ENCODE measurements around the gene PODNL1. TPM values are rescaled to one million over a fixed set of nuclear protein-coding genes. Genes with fewer than 3 reads are reported as not detected.

PODNL1 gene, protein sequence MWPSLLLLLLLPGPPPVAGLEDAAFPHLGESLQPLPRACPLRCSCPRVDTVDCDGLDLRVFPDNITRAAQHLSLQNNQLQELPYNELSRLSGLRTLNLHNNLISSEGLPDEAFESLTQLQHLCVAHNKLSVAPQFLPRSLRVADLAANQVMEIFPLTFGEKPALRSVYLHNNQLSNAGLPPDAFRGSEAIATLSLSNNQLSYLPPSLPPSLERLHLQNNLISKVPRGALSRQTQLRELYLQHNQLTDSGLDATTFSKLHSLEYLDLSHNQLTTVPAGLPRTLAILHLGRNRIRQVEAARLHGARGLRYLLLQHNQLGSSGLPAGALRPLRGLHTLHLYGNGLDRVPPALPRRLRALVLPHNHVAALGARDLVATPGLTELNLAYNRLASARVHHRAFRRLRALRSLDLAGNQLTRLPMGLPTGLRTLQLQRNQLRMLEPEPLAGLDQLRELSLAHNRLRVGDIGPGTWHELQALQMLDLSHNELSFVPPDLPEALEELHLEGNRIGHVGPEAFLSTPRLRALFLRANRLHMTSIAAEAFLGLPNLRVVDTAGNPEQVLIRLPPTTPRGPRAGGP
- 7.9 TPM for total RNA-seq

DNA sequence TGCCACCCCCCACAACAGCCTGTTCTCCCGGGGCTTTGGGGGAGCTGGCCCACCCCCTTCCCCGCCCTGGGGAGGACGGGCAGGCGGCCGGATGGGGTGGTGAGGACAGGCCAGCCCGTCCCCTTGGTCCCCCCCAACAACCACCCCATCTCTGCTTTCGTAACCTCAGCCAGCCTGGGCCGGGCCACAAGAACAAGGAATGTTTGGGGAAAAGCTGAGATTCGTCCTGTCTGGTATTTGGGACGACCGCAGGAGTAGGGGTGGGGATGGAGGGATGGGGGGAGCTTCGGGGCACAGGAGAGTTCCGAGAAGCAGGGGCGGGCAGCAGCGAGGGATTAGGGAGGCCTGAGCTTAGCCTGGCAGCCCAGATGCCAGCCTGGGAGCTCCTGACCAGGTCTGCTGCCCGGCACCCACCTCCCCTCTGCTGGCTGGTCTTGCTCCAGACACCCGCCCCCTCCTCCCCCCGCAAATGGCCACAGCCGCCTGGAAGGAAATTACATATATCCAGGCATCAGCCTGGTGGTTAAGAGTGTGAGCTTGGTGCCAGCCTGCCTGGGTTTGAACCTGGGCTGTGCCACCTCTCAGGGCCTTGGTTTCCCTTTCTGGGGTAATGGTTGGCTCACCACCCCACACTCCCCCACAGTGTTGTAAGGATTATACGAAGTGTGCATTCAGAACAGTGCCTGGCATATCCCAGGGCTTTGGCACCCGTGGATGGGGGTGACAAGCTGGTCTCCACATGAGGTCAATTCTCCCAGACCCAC is at the start of gene PODNL1:
TSS of gene PODNL1 (minus strand) at position 117 of the 764 bp plus-strand sequence. CDS start 236 bp downstream, outside the sequence.
- no peak for DNase-seq (ENCODE audit: low spot score)

DNA sequence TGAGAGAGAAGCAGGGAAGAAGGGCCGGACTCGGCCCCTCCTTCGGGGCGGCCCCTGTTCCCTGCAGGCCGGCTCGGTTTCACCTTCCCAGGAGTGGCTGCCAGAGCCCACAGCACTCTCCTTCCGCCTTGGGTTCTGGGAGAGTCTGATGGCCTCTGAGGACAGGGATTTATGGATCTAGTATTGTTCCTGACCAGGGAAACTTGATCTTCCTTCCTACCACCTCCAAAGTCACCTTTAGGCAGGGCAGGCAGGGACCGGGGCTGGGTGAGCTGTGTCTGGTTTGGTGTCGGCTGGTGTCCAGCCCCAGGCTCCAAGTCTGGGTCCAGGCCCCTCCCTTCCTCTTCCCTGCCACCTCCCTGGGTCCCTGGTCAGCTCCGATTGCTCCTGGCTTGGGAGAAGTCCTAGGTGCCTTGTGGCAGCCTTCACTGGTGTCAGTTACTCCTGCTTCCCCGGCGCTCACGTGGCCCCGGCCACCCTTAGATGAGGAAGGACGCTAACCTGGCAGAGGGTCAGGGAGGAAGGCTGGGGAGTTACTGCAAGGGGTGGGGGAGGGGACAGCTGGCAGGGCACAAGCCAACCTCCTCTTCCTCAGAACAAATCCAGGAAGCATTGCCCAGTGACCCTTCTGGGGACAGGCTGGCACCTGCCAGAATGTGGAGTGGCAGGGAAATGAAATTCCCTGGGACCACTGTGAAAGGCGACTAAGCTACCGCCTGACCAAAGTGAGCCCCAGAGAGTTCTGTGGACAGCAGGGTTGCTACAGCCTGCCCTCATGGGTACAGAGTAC is 49.1 kb upstream of the PODNL1 start:
- DNase-seq (ENCODE audit: low spot score): no peak

DNA sequence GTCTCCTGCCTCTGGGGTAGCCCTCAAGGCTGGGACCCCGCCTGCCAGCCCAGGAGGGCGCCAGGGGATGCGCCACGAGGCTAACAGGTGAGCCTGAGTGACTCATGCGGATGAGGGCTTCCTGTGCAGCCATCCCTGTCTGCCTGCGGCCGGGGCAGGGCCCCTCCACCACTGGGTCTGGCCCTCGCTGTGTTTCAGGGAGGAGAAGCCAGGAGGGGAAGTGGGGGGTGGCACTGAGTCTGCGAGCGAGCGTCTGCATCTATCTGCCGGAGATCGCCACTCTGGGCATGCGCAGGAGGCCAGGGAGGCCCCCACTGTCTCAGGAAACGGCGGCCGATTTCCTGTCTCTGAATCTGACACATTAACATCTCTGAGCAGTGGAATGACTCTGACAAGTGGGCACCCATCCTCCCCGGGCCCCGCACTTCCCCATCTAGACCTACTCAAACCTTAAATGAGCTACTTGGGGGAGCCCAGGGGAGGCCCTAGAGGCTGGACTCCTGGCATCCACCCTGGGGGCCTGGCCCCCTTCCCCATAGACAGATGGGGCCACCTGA is 48.2 kb upstream of the PODNL1 start:
- DNase-seq (ENCODE audit: low spot score): peak; percentile 86

GRCh38 chr19:13985771-13986347 is 47.6 kb upstream of the PODNL1 start:
- no peak for DNase-seq (ENCODE audit: low spot score)

- DNase-seq (ENCODE audit: low spot score): no peak
Measured at GRCh38 chr19:13984875-13985741, 46.9 kb upstream of the PODNL1 start.

DNA sequence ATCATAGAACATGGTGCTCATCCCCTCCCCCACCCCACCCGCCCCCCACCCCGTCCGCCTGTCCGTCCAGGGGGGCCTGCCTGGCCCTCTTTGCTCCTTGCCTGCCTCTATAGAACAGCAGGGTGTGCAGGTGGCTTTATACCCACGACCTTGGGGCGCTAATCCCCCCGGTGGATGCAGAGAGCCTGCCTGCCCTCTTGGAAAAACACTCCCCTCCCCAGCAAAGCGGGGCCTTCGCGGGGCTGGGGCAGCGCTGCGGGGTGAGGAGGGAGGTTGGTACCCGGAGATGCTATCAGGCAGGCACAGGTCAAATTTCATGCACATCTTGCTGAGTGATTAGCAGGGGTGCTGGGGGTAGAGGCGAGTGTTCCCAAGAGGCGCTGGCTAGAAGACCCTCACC is 46.0 kb upstream of the PODNL1 start:
- DNase-seq (ENCODE audit: low spot score): no peak

DNA sequence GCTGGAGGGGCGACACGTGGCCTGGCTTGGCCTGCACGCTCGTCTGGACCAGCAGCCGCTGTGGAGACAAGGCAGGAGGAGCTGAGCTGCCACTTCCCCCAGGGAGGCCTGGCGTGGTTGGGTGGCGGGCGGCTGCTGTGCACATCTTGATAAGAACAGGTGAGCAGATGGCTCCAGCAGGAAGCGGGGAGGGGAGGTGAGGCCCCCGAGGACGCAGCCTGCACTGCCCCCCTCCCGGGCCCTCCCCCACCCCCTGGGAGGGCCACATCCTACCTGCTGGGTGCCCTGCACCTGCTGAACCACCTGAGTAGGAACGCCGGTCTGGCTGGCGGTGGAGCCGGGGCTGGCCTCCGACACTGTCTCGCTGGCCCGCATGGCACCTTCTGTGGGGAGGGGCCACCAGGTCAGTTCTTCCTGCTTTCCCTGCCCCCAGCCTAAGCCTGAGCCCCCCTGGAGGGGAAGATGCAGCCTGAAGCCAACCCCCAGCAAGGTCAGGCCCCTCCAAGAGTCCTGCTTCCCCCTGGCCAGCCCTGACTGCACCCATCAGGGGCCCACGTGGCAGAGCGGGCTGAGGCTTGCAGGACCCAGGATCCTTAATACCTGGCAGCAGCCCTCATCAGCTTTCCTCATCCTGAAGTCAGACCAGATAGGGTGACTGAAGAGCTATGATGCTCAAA is 45.1 kb upstream of the PODNL1 start:
- no peak for DNase-seq (ENCODE audit: low spot score)

- no peak for DNase-seq (ENCODE audit: low spot score)
Measured at GRCh38 chr19:13982773-13983172, 44.6 kb upstream of the PODNL1 start.

DNA sequence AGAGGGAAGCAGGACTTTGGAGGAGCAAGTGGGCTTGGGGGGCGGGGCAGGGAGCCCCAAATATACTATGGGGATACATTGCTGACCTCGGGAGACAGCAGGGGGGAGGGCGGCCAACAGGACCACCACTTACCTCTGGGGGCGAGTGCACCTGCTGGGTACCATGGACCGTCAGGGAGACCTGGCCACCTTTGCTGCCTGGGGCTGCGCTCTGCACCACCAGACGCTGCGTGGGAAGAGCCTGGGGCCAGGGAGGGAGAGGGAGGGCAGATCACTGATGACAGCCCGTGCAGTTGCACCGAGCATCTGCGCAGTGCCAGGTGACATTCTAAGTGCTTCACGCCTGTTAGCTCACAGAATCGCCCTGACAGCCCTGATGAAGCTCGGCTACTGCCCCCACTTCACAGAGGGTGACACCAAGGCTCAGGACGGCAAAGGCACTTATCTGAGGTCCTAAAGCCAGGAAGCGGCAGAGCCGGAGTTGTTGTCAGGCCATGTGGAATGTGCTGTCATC is 43.8 kb upstream of the PODNL1 start:
- no peak for DNase-seq (ENCODE audit: low spot score)

GRCh38 chr19:13981467-13981866 is 43.2 kb upstream of the PODNL1 start:
- no peak for DNase-seq (ENCODE audit: low spot score)

DNA sequence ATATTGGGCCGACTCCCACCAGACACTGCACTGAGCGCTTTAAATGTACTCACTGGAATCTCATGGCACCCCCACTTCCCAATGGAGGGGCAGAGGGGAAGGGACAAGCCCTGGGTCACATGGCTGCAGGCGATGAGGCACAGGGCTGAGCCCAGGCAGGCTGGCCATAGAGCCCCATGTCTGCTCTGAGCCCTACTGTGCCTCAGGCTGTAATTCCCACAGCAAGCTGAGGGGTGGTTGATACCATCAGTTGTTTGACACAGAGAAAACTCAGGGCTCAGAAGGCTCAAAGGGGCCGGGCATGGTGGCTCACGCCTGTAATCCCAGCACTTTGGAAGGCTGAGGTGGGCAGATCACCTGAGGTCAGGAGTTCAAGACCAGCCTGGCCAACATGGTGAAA is 42.8 kb upstream of the PODNL1 start:
- DNase-seq (ENCODE audit: low spot score): no peak

GRCh38 chr19:13980340-13980739 is 42.1 kb upstream of the PODNL1 start:
- DNase-seq (ENCODE audit: low spot score): no peak

GRCh38 chr19:13979686-13980085 is 41.5 kb upstream of the PODNL1 start:
- DNase-seq (ENCODE audit: low spot score): no peak

GRCh38 chr19:13979244-13979615 is 41.0 kb upstream of the PODNL1 start:
- no peak for DNase-seq (ENCODE audit: low spot score)

- peak; percentile 81 for DNase-seq (ENCODE audit: low spot score)
Measured at GRCh38 chr19:13978351-13979243, 40.4 kb upstream of the PODNL1 start.

GRCh38 chr19:13977803-13978202 is 39.6 kb upstream of the PODNL1 start:
- DNase-seq (ENCODE audit: low spot score): no peak

DNA sequence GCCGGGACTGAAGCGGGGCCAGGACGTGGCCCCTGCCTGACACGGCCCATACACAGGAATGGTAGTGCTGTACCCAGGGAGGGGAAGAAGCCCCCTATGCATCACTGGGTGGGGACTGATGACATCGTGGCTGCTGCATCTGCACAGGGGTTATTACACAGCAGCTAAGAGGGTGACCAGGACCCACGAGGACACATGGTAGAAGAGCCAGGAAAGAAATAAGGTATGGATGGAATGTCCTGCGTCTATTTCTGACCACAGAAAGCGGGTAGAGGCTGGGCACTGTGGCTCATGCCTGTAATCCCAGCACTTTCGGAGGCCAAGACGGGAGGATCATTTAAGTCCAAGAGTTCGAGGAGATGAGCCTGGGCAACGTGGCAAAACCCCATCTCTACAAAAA is 38.2 kb upstream of the PODNL1 start:
- DNase-seq (ENCODE audit: low spot score): no peak

DNA sequence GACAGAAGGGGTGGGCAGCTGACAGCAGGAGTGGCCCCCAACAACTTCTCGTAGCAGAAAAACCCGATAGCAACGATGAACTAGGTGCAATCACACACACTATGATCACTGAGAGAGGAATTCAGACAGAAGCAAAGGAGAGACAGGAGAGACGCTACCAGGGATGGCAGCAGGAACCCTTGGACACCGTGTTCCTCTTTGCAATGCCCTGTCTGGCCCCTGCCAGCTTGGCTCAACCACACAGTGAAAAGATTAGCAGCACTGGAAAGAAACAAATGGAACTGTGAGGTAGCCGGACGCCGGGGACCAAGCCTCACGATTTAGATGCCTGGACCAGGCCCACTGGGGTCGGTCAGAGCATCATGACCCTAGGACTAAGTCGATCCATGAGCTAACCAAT is 37.7 kb upstream of the PODNL1 start:
- DNase-seq (ENCODE audit: low spot score): no peak
